AG04450 (cell line): ENCODE results near the gene YOD1. TPM values are rescaled to one million over a fixed set of nuclear protein-coding genes. Genes with fewer than 3 reads are reported as not detected.

ENCODE experiments used
- CTCF ChIA-PET: fragments of 300-600, 350-600 bp; formaldehyde crosslinking; extraction: SDS; loops from one replicate; lab custom pipeline; 2022; ENCODE audit warnings: antibody characterized with exemption, inconsistent platforms; lab: Charles Lee
- POLR2A ChIA-PET: fragments of 350-600 bp; formaldehyde crosslinking; extraction: SDS; loops from one replicate; lab custom pipeline; 2021; ENCODE audit warnings: antibody characterized with exemption, inconsistent platforms; lab: Yijun Ruan, JAX
- DNase-seq: peaks from one replicate; pipeline ENCODE4 v3.0.0-alpha.2; 2011; ENCODE audit warnings: low read depth, low spot score
- H3K27ac ChIP-seq: one replicate; pipeline ENCODE4 v1.5.1; 2012; ENCODE audit warnings: low read depth, low read length, control low read depth
- H3K27me3 ChIP-seq: one replicate; pipeline ENCODE4 v1.6.0; 2012; ENCODE audit warnings: low read length; ENCODE audit not compliant: control insufficient read depth, insufficient read depth
- H3K4me3 ChIP-seq: 2 replicates; pipeline ENCODE4 v1.5.1; 2011; ENCODE audit warnings: mild to moderate bottlenecking, low read depth, low read length, control low read depth
- H3K9me3 ChIP-seq: 2 replicates; pipeline ENCODE4 v1.5.1; 2012; ENCODE audit warnings: low read length; ENCODE audit not compliant: control insufficient read depth, insufficient read depth
- CTCF ChIP-seq: IDR thresholded peaks from 2 replicates; pipeline ENCODE4 v1.5.1; 2011; ENCODE audit warnings: low read depth, low read length, control low read depth, inconsistent platforms
- polyA plus RNA-seq: library from polyadenylated mRNA; depleted of rRNA; stranded (reverse); fragments of >200 nt; gene quantifications from 2 replicates; pipeline ENCODE4 v1.2.3, GENCODE V29; 2011

YOD1 gene
- polyA plus RNA-seq, 1 experiment, result 3.2 TPM

GRCh38 chr1:207052911-207053769 lies 2.1 kb upstream of the YOD1 start, which contains the start of gene PFKFB2:
TSS of gene PFKFB2 (plus strand) at chr1:207053275. CDS start at chr1:207054718, 1,443 bp downstream.
- POLR2A ChIA-PET, result no interaction called here
- TF ChIP-seq CTCF, result no peak
- peak within 1 kb of the TSS; percentile 57 for H3K27ac ChIP-seq

GRCh38 chr1:207050480-207051190 lies 373 bp downstream of the YOD1 start:
- Histone ChIP-seq H3K9me3 (peaks cover 8% of the 10 kb centered on the region; the same call in 1 of the 2 replicates), H3K27me3 (peaks cover 7% of the 10 kb centered on the region), H3K4me3 (peak overlapping the region; percentile 75), H3K27ac (peak overlapping the region; percentile 79)
- DNase-seq, result peak; percentile 80
- POLR2A ChIA-PET, result interaction anchor here (0.6 to 1.1 kb wide), 2 partner anchors 26 to 177 kb away, joined by 3 to 4 read pairs; no protein-coding TSS in a partner anchor
- CTCF ChIA-PET, result interaction anchor here (0.6 to 2.0 kb wide), 36 partner anchors 8 to 648 kb away, joined by 3 to 20 read pairs (median 5); partner anchors contain the start of genes C1orf116 and CD55
- TF ChIP-seq CTCF, result no peak

More at GRCh38 chr1:207052911-207053769, 2.1 kb upstream of the YOD1 start, which contains the start of gene PFKFB2:
- DNase-seq, result peak; percentile 69
- peaks cover 8% of the 10 kb centered on the region; the same call in 1 of the 2 replicates for H3K9me3 ChIP-seq
- peak within 1 kb of the TSS; percentile 73 for H3K4me3 ChIP-seq
- H3K27me3 ChIP-seq, result peaks cover 7% of the 10 kb centered on the region
- CTCF ChIA-PET, result interaction anchor here (0.6 to 1.9 kb wide), 8 partner anchors 13 to 353 kb away, joined by 3 to 9 read pairs (median 4); no protein-coding TSS in a partner anchor

- peak overlapping the region; percentile 79 for H3K27ac ChIP-seq
- H3K9me3 ChIP-seq, result peaks cover 8% of the 10 kb centered on the region; the same call in 1 of the 2 replicates
- no peak for DNase-seq
- peak overlapping the region; percentile 75 for H3K4me3 ChIP-seq
- CTCF ChIA-PET, result interaction anchor here (0.6 to 2.0 kb wide), 36 partner anchors 8 to 649 kb away, joined by 3 to 20 read pairs (median 5); partner anchors contain the start of genes C1orf116 and CD55
- peak; percentile 86 for TF ChIP-seq CTCF
- peaks cover 7% of the 10 kb centered on the region for H3K27me3 ChIP-seq
- POLR2A ChIA-PET, result interaction anchor here (1.1 kb wide), 1 partner anchor 26 kb away, joined by 4 read pairs; no protein-coding TSS in a partner anchor
Measured at GRCh38 chr1:207049974-207050391, 1.0 kb downstream of the YOD1 start.

- POLR2A ChIA-PET, result no interaction called here
- H3K4me3 ChIP-seq, result peak overlapping the region; percentile 75
- CTCF ChIA-PET, result interaction anchor here (0.8 to 2.0 kb wide), 28 partner anchors 9 to 649 kb away, joined by 3 to 20 read pairs (median 6); partner anchors contain the start of genes C1orf116 and CD55
Measured at GRCh38 chr1:207049514-207049913, 1.5 kb downstream of the YOD1 start.

More at GRCh38 chr1:207049514-207049913, 1.5 kb downstream of the YOD1 start:
- H3K27me3 ChIP-seq, result peaks cover 7% of the 10 kb centered on the region
- no peak overlapping the region for H3K27ac ChIP-seq
- DNase-seq, result no peak
- TF ChIP-seq CTCF, result no peak
- peaks cover 8% of the 10 kb centered on the region; the same call in 1 of the 2 replicates for H3K9me3 ChIP-seq
